Measurements from ENCODE around the gene PDE1A. TPM values are rescaled to one million over a fixed set of nuclear protein-coding genes. Genes with fewer than 3 reads are reported as not detected.

PDE1A gene
- total RNA-seq, 1 donor = 42.0 TPM

GRCh38 chr2:182359990-182360662, 66.7 kb downstream of the PDE1A start:
- Histone ChIP-seq H3K4me2 (ENCODE audit: insufficient read depth, low read length) (peak overlapping the region; percentile 48), H3K27ac (ENCODE audit: low read depth, low read length) (peak overlapping the region; percentile 27), H2AFZ (ENCODE audit: low read length) (peak overlapping the region; percentile 73), H3K79me2 (ENCODE audit: insufficient read depth, low read length) (no peaks in the 10 kb centered on the region), H3K36me3 (ENCODE audit: insufficient read depth, low read length) (no peaks in the 10 kb centered on the region), H3K27me3 (ENCODE audit: insufficient read depth, low read length) (no peaks in the 10 kb centered on the region), H4K20me1 (ENCODE audit: insufficient read depth, low read length) (no peaks in the 10 kb centered on the region), H3K4me3 (ENCODE audit: insufficient read depth, low read length) (no peak overlapping the region), H3K4me1 (ENCODE audit: insufficient read depth, low read length) (peaks cover 3% of the 10 kb centered on the region), H3K9me3 (ENCODE audit: low read depth, low read length) (no peaks in the 10 kb centered on the region)
- TF ChIP-seq CTCF (IDR thresholded peaks at IDR 0.05; ENCODE audit: extremely low read depth, low read depth, low read length) = no peak
- no peak for DNase-seq (ENCODE audit: insufficient read length, low spot score, missing footprints)

- no peaks in the 10 kb centered on the region for H3K36me3 ChIP-seq (ENCODE audit: insufficient read depth, low read length)
- peaks cover 3% of the 10 kb centered on the region for H3K4me1 ChIP-seq (ENCODE audit: insufficient read depth, low read length)
- H3K4me3 ChIP-seq (ENCODE audit: insufficient read depth, low read length) = no peak overlapping the region
- no peak for DNase-seq (ENCODE audit: insufficient read length, low spot score, missing footprints)
- H2AFZ ChIP-seq (ENCODE audit: low read length) = peak overlapping the region; percentile 73
- no peaks in the 10 kb centered on the region for H3K27me3 ChIP-seq (ENCODE audit: insufficient read depth, low read length)
- no peak for TF ChIP-seq CTCF (IDR thresholded peaks at IDR 0.05; ENCODE audit: extremely low read depth, low read depth, low read length)
- peak overlapping the region; percentile 27 for H3K27ac ChIP-seq (ENCODE audit: low read depth, low read length)
- H3K9me3 ChIP-seq (ENCODE audit: low read depth, low read length) = no peaks in the 10 kb centered on the region
- peak overlapping the region; percentile 48 for H3K4me2 ChIP-seq (ENCODE audit: insufficient read depth, low read length)
- H3K79me2 ChIP-seq (ENCODE audit: insufficient read depth, low read length) = no peaks in the 10 kb centered on the region
- no peaks in the 10 kb centered on the region for H4K20me1 ChIP-seq (ENCODE audit: insufficient read depth, low read length)
These were observed 67.5 kb downstream of the PDE1A start for GRCh38 chr2:182359027-182359989.

DNA sequence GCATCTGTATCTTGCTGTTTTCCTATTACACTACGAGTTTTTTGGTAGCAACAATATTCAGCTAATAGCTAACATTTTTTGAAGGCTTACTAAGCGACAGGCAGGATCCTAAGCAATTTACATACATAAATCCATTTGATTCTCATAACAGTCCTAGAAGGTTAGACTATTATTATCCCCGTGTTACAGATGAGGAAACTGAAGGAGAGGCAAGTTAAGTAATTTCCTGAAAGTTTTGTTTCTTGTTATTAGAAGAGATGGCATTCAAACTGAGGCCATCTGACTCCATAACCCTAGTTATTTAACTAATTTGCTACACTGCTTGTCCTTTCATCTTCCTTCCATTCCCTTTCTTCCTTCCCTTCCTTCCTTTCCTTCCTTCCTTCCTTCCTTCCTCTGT, 68.2 kb downstream of the PDE1A start:
- no peak for TF ChIP-seq CTCF (IDR thresholded peaks at IDR 0.05; ENCODE audit: extremely low read depth, low read depth, low read length)
- DNase-seq (ENCODE audit: insufficient read length, low spot score, missing footprints) = no peak
- Histone ChIP-seq H4K20me1 (ENCODE audit: insufficient read depth, low read length) (no peaks in the 10 kb centered on the region), H3K4me1 (ENCODE audit: insufficient read depth, low read length) (peaks cover 3% of the 10 kb centered on the region), H3K27ac (ENCODE audit: low read depth, low read length) (no peak overlapping the region), H3K36me3 (ENCODE audit: insufficient read depth, low read length) (no peaks in the 10 kb centered on the region), H3K9me3 (ENCODE audit: low read depth, low read length) (no peaks in the 10 kb centered on the region), H2AFZ (ENCODE audit: low read length) (no peak overlapping the region), H3K79me2 (ENCODE audit: insufficient read depth, low read length) (no peaks in the 10 kb centered on the region), H3K4me3 (ENCODE audit: insufficient read depth, low read length) (no peak overlapping the region), H3K27me3 (ENCODE audit: insufficient read depth, low read length) (no peaks in the 10 kb centered on the region), H3K4me2 (ENCODE audit: insufficient read depth, low read length) (no peak overlapping the region)

DNA sequence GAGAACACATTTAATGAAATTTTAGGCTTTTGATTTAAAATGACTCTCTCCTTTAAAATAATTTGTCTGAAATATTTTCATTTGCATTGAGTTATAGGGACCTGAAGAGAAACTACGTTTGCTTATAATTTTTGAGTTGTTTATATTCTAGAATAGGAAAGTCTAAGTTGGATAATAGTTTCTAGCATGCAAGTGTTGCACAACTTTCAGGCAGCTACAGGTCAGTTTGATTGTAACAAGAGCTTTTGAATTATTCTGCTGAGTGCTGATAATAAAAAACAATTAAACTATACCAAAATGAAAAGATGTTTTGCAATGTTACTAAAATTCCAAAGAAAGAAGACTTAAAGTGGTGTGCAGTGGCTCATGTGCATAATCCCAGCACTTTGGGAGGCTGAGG, 71.0 kb downstream of the PDE1A start:
- no peaks in the 10 kb centered on the region for H3K27me3 ChIP-seq (ENCODE audit: insufficient read depth, low read length)
- no peaks in the 10 kb centered on the region for H3K9me3 ChIP-seq (ENCODE audit: low read depth, low read length)
- H3K4me3 ChIP-seq (ENCODE audit: insufficient read depth, low read length) = no peak overlapping the region
- no peak overlapping the region for H2AFZ ChIP-seq (ENCODE audit: low read length)
- no peak overlapping the region for H3K4me2 ChIP-seq (ENCODE audit: insufficient read depth, low read length)
- H3K79me2 ChIP-seq (ENCODE audit: insufficient read depth, low read length) = no peaks in the 10 kb centered on the region
- TF ChIP-seq CTCF (IDR thresholded peaks at IDR 0.05; ENCODE audit: extremely low read depth, low read depth, low read length) = no peak
- no peak overlapping the region for H3K27ac ChIP-seq (ENCODE audit: low read depth, low read length)
- no peaks in the 10 kb centered on the region for H4K20me1 ChIP-seq (ENCODE audit: insufficient read depth, low read length)
- no peak for DNase-seq (ENCODE audit: insufficient read length, low spot score, missing footprints)
- peaks cover 3% of the 10 kb centered on the region for H3K4me1 ChIP-seq (ENCODE audit: insufficient read depth, low read length)
- H3K36me3 ChIP-seq (ENCODE audit: insufficient read depth, low read length) = no peaks in the 10 kb centered on the region

Data from osteoblast (primary cell).